Measurements from ENCODE around the gene NAALADL2. TPM values are rescaled to one million over a fixed set of nuclear protein-coding genes. Genes with fewer than 3 reads are reported as not detected.

The NAALADL2 gene
- total and polyA plus RNA-seq, 2 donors (not counting 1 experiment from before 2014, with no cell fraction given) = not detected

- Histone ChIP-seq H3K4me1 (ENCODE audit: control insufficient read depth in 2 of 2, insufficient read depth in 2 of 2, low read length in 2 of 2) (no peaks in the 10 kb centered on the region), H3K9ac (ENCODE audit: low read length) (no peak overlapping the region), H3K36me3 (replicated peaks in 1 of 2; ENCODE audit: control extremely low read depth in 1 of 2, control insufficient read depth in 1 of 2, extremely low read depth in 1 of 2, insufficient read depth in 2 of 2, low read length in 1 of 2) (no peaks in the 10 kb centered on the region), H3K4me2 (replicated peaks; ENCODE audit: low read depth, low read length, poor library complexity, severe bottlenecking) (no peak overlapping the region), H3K4me3 (ENCODE audit: control extremely low read depth in 1 of 5, extremely low read depth in 1 of 5, insufficient read depth in 1 of 5, low read depth in 2 of 5, low read length in 4 of 5) (no peak overlapping the region), H4K20me1 (ENCODE audit: control insufficient read depth, insufficient read depth, low read length, poor library complexity, severe bottlenecking) (no peaks in the 10 kb centered on the region), H2AFZ (ENCODE audit: insufficient read depth, low read depth, low read length, poor library complexity, severe bottlenecking) (no peak overlapping the region), H3K9me3 (ENCODE audit: control extremely low read depth in 1 of 3, control insufficient read depth in 2 of 3, insufficient read depth in 1 of 3, low read length in 2 of 3) (no peaks in the 10 kb centered on the region), H3K79me2 (ENCODE audit: control insufficient read depth, insufficient read depth, low read length) (no peaks in the 10 kb centered on the region), H3K27ac (ENCODE audit: low read length in 2 of 2) (no peak overlapping the region), H3K27me3 (replicated peaks in 1 of 4; ENCODE audit: control extremely low read depth in 1 of 4, control insufficient read depth in 3 of 4, insufficient read depth in 4 of 4, low read length in 3 of 4) (no peaks in the 10 kb centered on the region)
- Mint-ChIP-seq H3K4me3 (no peak overlapping the region), H3K9me3 (ENCODE audit: insufficient read depth) (peaks cover 3% of the 10 kb centered on the region), H3K27me3 (no peaks in the 10 kb centered on the region), H3K27ac (no peak overlapping the region), H3K4me1 (no peaks in the 10 kb centered on the region)
- ATAC-seq (ENCODE audit: low read depth) (no peak), DNase-seq (no peak)
- intact Hi-C loops (cut with micrococcal nuclease) = no loop called here
- ChIA-PET CTCF (interaction anchor here (0.7 kb wide), 1 partner anchor 1226 kb away, joined by 3 read pairs; no protein-coding TSS in a partner anchor), POLR2A (no interaction called here)
- TF ChIP-seq, protein P1, sequence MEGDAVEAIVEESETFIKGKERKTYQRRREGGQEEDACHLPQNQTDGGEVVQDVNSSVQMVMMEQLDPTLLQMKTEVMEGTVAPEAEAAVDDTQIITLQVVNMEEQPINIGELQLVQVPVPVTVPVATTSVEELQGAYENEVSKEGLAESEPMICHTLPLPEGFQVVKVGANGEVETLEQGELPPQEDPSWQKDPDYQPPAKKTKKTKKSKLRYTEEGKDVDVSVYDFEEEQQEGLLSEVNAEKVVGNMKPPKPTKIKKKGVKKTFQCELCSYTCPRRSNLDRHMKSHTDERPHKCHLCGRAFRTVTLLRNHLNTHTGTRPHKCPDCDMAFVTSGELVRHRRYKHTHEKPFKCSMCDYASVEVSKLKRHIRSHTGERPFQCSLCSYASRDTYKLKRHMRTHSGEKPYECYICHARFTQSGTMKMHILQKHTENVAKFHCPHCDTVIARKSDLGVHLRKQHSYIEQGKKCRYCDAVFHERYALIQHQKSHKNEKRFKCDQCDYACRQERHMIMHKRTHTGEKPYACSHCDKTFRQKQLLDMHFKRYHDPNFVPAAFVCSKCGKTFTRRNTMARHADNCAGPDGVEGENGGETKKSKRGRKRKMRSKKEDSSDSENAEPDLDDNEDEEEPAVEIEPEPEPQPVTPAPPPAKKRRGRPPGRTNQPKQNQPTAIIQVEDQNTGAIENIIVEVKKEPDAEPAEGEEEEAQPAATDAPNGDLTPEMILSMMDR (IDR thresholded peaks at IDR 0.05) = no peak
- no peak for TF ChIP-seq EZH2 (IDR thresholded peaks at IDR 0.05; ENCODE audit: borderline replicate concordance, insufficient read depth, low read depth, low read length, poor library complexity, severe bottlenecking)
- WGBS (ENCODE audit: insufficient coverage) = 93% methylated on average over 5 of the region's 6 CpGs
Observed at GRCh38 chr3:175447521-175447920, 588.4 kb downstream of the NAALADL2 start.

DNA sequence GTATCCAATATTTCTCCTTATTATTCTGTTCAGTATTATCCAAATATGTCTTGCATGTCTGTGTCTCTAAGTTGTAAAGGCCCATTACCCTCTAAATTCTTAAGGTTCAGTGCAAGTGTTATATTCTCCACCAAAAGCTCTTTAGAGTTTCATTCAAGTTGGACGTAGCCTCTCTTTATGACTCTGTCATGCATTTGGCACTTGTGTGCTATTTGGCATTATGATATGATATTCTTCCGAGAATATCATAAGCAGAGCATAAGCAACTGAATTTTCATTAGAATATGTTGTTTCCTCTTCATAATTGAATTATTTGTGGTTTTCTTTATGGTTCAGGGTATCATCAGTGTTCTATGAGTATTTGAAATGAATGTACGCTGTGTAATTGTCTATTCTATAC lies 594.2 kb downstream of the NAALADL2 start:
- no peak overlapping the region for H3K27ac Mint-ChIP-seq
- intact Hi-C loops (cut with micrococcal nuclease) = no loop called here
- DNase-seq (no peak), ATAC-seq (ENCODE audit: low read depth) (no peak)
- Histone ChIP-seq H3K27me3 (replicated peaks in 1 of 4; ENCODE audit: control extremely low read depth in 1 of 4, control insufficient read depth in 3 of 4, insufficient read depth in 4 of 4, low read length in 3 of 4) (no peaks in the 10 kb centered on the region), H3K4me2 (replicated peaks; ENCODE audit: low read depth, low read length, poor library complexity, severe bottlenecking) (no peak overlapping the region), H3K4me1 (ENCODE audit: control insufficient read depth in 2 of 2, insufficient read depth in 2 of 2, low read length in 2 of 2) (no peaks in the 10 kb centered on the region), H3K4me3 (ENCODE audit: control extremely low read depth in 1 of 5, extremely low read depth in 1 of 5, insufficient read depth in 1 of 5, low read depth in 2 of 5, low read length in 4 of 5) (no peak overlapping the region), H3K9me3 (ENCODE audit: control extremely low read depth in 1 of 3, control insufficient read depth in 2 of 3, insufficient read depth in 1 of 3, low read length in 2 of 3) (no peaks in the 10 kb centered on the region), H3K9ac (ENCODE audit: low read length) (no peak overlapping the region), H3K79me2 (ENCODE audit: control insufficient read depth, insufficient read depth, low read length) (no peaks in the 10 kb centered on the region), H3K27ac (ENCODE audit: low read length in 2 of 2) (no peak overlapping the region), H4K20me1 (ENCODE audit: control insufficient read depth, insufficient read depth, low read length, poor library complexity, severe bottlenecking) (no peaks in the 10 kb centered on the region), H3K36me3 (replicated peaks in 1 of 2; ENCODE audit: control extremely low read depth in 1 of 2, control insufficient read depth in 1 of 2, extremely low read depth in 1 of 2, insufficient read depth in 2 of 2, low read length in 1 of 2) (no peaks in the 10 kb centered on the region), H2AFZ (ENCODE audit: insufficient read depth, low read depth, low read length, poor library complexity, severe bottlenecking) (no peak overlapping the region)
- no CpG with 5 or more reads among the region's 3 CpGs for WGBS (ENCODE audit: insufficient coverage)
- ChIA-PET CTCF (no interaction called here), POLR2A (no interaction called here)
- TF ChIP-seq EZH2 (IDR thresholded peaks at IDR 0.05; ENCODE audit: borderline replicate concordance, insufficient read depth, low read depth, low read length, poor library complexity, severe bottlenecking) = no peak
- TF ChIP-seq, protein P1 (IDR thresholded peaks at IDR 0.05) = no peak
- no peaks in the 10 kb centered on the region for H3K9me3 Mint-ChIP-seq (ENCODE audit: insufficient read depth)
- H3K4me1 Mint-ChIP-seq = no peaks in the 10 kb centered on the region
- H3K4me3 Mint-ChIP-seq = no peak overlapping the region
- no peaks in the 10 kb centered on the region for H3K27me3 Mint-ChIP-seq

Measured in B cell (primary cell).